Loucy (cell line): ENCODE data around the gene ETS1.

Source experiments
- H2AFZ ChIP-seq: fragments of 200-600 bp; sonication (generic); 2 replicates; pipeline ENCODE4 v1.6.0; 2016; ENCODE audit warnings: antibody characterized with exemption, mild to moderate bottlenecking, low read length, moderate library complexity
- H3F3A ChIP-seq: fragments of 200-600 bp; 2 replicates; pipeline ENCODE4 v1.6.0; 2016; ENCODE audit warnings: antibody characterized with exemption, low read depth, mild to moderate bottlenecking
- H3K27me3 ChIP-seq: fragments of 200-600 bp; sonication (generic); 2 replicates; pipeline ENCODE4 v1.6.1; 2014; ENCODE audit warnings: low read length, mild to moderate bottlenecking; ENCODE audit not compliant: insufficient read depth, poor library complexity, severe bottlenecking
- H3K36me3 ChIP-seq: fragments of 200-600 bp; sonication (generic); 2 replicates; pipeline ENCODE4 v1.6.1; 2016; ENCODE audit warnings: low read length; ENCODE audit not compliant: insufficient read depth
- H3K4me1 ChIP-seq: fragments of 200-600 bp; sonication (generic); 2 replicates; pipeline ENCODE4 v1.5.1; 2014; ENCODE audit warnings: low read length, mild to moderate bottlenecking; ENCODE audit not compliant: insufficient read depth, poor library complexity, severe bottlenecking
- H3K4me2 ChIP-seq: fragments of 200-600 bp; sonication (generic); 2 replicates; pipeline ENCODE4 v1.6.0; 2014; ENCODE audit warnings: antibody characterized with exemption, low read length, low read depth, mild to moderate bottlenecking; ENCODE audit not compliant: poor library complexity, severe bottlenecking
- H3K4me3 ChIP-seq: fragments of 200-600 bp; sonication (generic); 2 replicates; pipeline ENCODE4 v1.5.1; 2014; ENCODE audit warnings: low read length, mild to moderate bottlenecking, mixed read lengths; ENCODE audit not compliant: poor library complexity, severe bottlenecking
- H3K79me2 ChIP-seq: fragments of 200-600 bp; sonication (generic); 2 replicates; pipeline ENCODE4 v1.6.1; 2014; ENCODE audit warnings: low read length; ENCODE audit not compliant: insufficient read depth
- H3K9ac ChIP-seq: fragments of 200-600 bp; sonication (generic); 2 replicates; pipeline ENCODE4 v1.6.0; 2014; ENCODE audit warnings: mild to moderate bottlenecking, low read depth, low read length, moderate library complexity; ENCODE audit not compliant: poor library complexity, severe bottlenecking
- H3K9me2 ChIP-seq: fragments of 200-600 bp; sonication (generic); replicated peaks from 2 replicates; pipeline ENCODE4 v1.6.1; 2016; ENCODE audit warnings: low read depth, low read length, mixed read lengths
- H3K9me3 ChIP-seq: fragments of 200-600 bp; sonication (generic); 2 replicates; pipeline ENCODE4 v1.6.1; 2014; ENCODE audit warnings: mild to moderate bottlenecking, antibody characterized with exemption, low read length, low read depth; ENCODE audit not compliant: insufficient read depth
- H4K20me1 ChIP-seq: fragments of 200-600 bp; sonication (generic); 2 replicates; pipeline ENCODE4 v1.6.0; 2014; ENCODE audit warnings: antibody characterized with exemption, low read length, mild to moderate bottlenecking; ENCODE audit not compliant: insufficient read depth, poor library complexity, severe bottlenecking
- CTCF ChIP-seq: fragments of 200-600 bp; sonication (generic); conservative IDR thresholded peaks from 2 replicates; pipeline ENCODE4 v1.5.1; 2014; ENCODE audit warnings: mild to moderate bottlenecking, antibody characterized with exemption, low read length
- EZH2phosphoT487 ChIP-seq: fragments of 200-600 bp; IDR thresholded peaks from 2 replicates; pipeline ENCODE4 v1.6.1; 2018; ENCODE audit warnings: antibody characterized with exemption, mild to moderate bottlenecking, moderate library complexity, borderline replicate concordance

The ETS1 gene

DNA sequence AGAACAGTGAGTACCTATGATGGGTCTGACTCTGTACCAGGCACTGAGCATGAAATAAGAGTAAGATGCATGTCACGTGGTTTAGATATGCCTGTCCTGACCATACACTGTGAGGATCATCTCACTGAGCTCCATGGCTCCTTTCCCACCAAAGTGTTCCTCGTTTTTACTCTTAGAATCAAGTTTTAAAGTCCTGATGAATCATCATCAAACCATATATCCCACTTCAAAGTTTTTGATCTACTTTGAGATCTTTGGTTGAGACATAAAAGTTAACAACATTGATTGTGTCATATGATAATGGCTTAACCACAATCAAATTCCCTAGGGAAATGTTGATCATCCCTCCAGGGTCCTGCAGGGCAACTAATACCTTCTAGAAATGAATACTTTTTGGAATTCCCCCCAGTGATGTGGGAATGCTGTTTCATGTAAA lies 12.8 kb downstream of the ETS1 start:
- Histone ChIP-seq H3K4me3 (no peak overlapping the region), H3K79me2 (no peaks in the 10 kb centered on the region), H3K4me1 (peaks cover 27% of the 10 kb centered on the region), H3K27me3 (no peaks in the 10 kb centered on the region), H3K9me2 (no peaks in the 10 kb centered on the region), H3K9me3 (no peaks in the 10 kb centered on the region), H4K20me1 (no peaks in the 10 kb centered on the region), H3K4me2 (no peak overlapping the region), H3K36me3 (no peaks in the 10 kb centered on the region), H3F3A (no peaks in the 10 kb centered on the region), H3K9ac (no peak overlapping the region), H2AFZ (no peak overlapping the region)
- no peak for TF ChIP-seq CTCF
- TF ChIP-seq EZH2phosphoT487, result no peak

GRCh38 chr11:128573638-128574037 lies 13.7 kb downstream of the ETS1 start:
- Histone ChIP-seq H3K9me2 (no peaks in the 10 kb centered on the region), H3K9ac (no peak overlapping the region), H3K9me3 (no peaks in the 10 kb centered on the region), H3K4me2 (no peak overlapping the region), H3K4me3 (no peak overlapping the region), H3K4me1 (peaks cover 27% of the 10 kb centered on the region), H2AFZ (no peak overlapping the region), H3F3A (no peaks in the 10 kb centered on the region), H3K27me3 (no peaks in the 10 kb centered on the region), H4K20me1 (no peaks in the 10 kb centered on the region), H3K36me3 (no peaks in the 10 kb centered on the region), H3K79me2 (no peaks in the 10 kb centered on the region)
- TF ChIP-seq CTCF (no peak), EZH2phosphoT487 (no peak)

DNA sequence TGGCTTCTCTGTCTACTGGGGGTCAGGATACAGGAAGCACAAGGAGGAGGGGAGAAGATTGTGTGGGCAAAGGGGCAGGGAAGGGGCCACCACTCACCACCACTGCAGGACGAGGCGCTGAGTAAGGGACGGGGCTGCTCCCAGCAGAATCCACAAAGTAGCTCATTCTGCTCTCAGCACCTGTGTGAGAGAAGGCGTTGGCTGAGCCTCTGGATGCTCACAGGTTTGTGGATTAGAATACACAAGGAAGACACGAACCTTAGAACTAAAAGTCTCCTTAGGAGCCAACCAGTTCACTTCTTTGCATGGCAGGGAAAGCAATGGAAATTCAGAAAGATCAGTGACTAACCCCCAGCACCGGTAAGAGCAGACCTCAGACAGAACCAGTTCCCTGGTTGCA lies 14.4 kb downstream of the ETS1 start:
- no peak overlapping the region for H2AFZ ChIP-seq
- H3K9me2 ChIP-seq, result no peaks in the 10 kb centered on the region
- H3K4me2 ChIP-seq, result no peak overlapping the region
- H4K20me1 ChIP-seq, result no peaks in the 10 kb centered on the region
- H3K27me3 ChIP-seq, result no peaks in the 10 kb centered on the region
- H3K9me3 ChIP-seq, result no peaks in the 10 kb centered on the region
- no peak overlapping the region for H3K4me3 ChIP-seq
- H3K36me3 ChIP-seq, result no peaks in the 10 kb centered on the region
- TF ChIP-seq CTCF (no peak), EZH2phosphoT487 (no peak)
- no peak overlapping the region for H3K9ac ChIP-seq
- no peaks in the 10 kb centered on the region for H3K79me2 ChIP-seq
- H3K4me1 ChIP-seq, result peaks cover 27% of the 10 kb centered on the region
- no peaks in the 10 kb centered on the region for H3F3A ChIP-seq
